IPS DF 6.9 (cell line): ENCODE results near the gene MMS22L.

Experiments
- DNase-seq: peaks from one replicate; pipeline ENCODE4 v3.0.0-alpha.2; 2013; ENCODE audit warnings: low read depth, low spot score
- H3K27ac ChIP-seq: one replicate; pipeline ENCODE4 v1.5.1; 2013; ENCODE audit warnings: low read length, control low read depth
- H3K27me3 ChIP-seq: 2 replicates; pipeline ENCODE4 v1.6.1; 2013; ENCODE audit warnings: mild to moderate bottlenecking, low read length; ENCODE audit not compliant: control insufficient read depth, insufficient read depth
- H3K36me3 ChIP-seq: 2 replicates; pipeline ENCODE4 v1.6.1; 2013; ENCODE audit warnings: low read length; ENCODE audit not compliant: control insufficient read depth, insufficient read depth
- H3K4me1 ChIP-seq: 2 replicates; pipeline ENCODE4 v1.6.1; 2013; ENCODE audit warnings: low read length; ENCODE audit not compliant: control insufficient read depth, insufficient read depth
- H3K4me3 ChIP-seq: 2 replicates; pipeline ENCODE4 v1.5.1; 2013; ENCODE audit warnings: mild to moderate bottlenecking, low read length
- H3K9me3 ChIP-seq: 2 replicates; pipeline ENCODE4 v1.6.1; 2013; ENCODE audit warnings: low read length, inconsistent platforms; ENCODE audit not compliant: control insufficient read depth, insufficient read depth
- WGBS: extraction: QIAGEN DNeasy Blood & Tissue Kit; methylation state at CpG from one replicate; pipeline ENCODE4 v1.1.7; 2013; ENCODE audit warnings: mixed read lengths, missing lambda C conversion rate; ENCODE audit not compliant: insufficient read length, insufficient coverage; 5-methylcytosine and 5-hydroxymethylcytosine counted together

The MMS22L gene

DNA sequence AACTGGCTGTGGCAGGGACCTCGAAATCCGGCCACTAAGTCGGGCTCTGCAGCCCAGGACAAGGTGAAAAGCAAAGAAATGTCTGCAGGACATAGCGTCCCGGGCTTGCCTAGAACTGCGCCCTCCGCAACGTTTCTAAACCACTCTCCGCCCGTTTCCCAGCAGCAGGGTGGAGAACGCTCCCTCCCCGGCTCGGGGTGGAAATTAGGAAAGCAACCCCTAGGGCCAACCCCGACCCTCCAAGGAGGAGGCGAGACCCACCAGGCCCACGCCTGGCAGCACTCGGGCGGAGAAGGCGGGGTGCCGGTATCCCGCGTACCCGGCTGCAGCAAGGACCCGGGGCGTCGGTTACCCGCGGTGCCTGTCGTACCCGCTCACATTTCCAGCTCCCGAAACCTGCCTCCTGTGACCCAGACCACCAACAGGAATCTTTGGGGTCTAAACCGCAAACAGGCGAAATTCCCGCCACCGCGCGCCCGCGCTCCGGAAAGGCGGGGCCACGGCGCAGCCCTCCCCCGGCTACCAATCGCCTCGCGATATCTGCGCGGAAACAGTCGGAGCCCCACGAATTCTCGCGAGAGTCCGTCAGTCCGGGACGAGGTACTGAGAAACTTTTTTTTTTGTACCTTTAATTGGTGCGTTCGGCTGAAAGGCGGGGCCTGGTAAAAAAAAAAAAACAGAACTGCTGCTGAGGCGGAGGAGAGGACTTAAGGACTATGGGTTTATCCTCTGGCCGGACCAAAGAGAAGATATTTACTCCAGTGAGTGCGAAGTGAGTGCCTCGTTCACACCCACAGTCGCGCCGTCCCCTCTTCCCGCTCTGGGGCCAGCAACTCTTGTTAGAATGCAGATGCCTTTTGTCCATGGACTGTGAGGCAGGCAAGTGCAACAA lies at the start of gene MMS22L:
MMS22L (minus strand) TSS at position 491 of the 892 bp plus-strand sequence. CDS start 739 bp downstream, outside the sequence.
- no peaks in the 10 kb centered on the region for H3K4me1 ChIP-seq
- no peaks in the 10 kb centered on the region for H3K9me3 ChIP-seq
- peak within 1 kb of the TSS; percentile 97 for H3K4me3 ChIP-seq
- H3K27me3 ChIP-seq: no peaks in the 10 kb centered on the region
- peaks cover 3% of the 10 kb centered on the region; the same call in 1 of the 2 replicates for H3K36me3 ChIP-seq
- no peak within 1 kb of the TSS for H3K27ac ChIP-seq
- peak; percentile 85 for DNase-seq
- no CpG with 5 or more reads among the region's 67 CpGs for WGBS

GRCh38 chr6:97322811-97323210 lies 39.8 kb upstream of the MMS22L start:
- H3K4me3 ChIP-seq: no peak overlapping the region
- no peaks in the 10 kb centered on the region for H3K4me1 ChIP-seq
- no CpG with 5 or more reads among the region's 1 CpG for WGBS
- H3K27me3 ChIP-seq: no peaks in the 10 kb centered on the region
- H3K27ac ChIP-seq: no peak overlapping the region
- H3K9me3 ChIP-seq: no peaks in the 10 kb centered on the region
- no peak for DNase-seq
- no peaks in the 10 kb centered on the region for H3K36me3 ChIP-seq

DNA sequence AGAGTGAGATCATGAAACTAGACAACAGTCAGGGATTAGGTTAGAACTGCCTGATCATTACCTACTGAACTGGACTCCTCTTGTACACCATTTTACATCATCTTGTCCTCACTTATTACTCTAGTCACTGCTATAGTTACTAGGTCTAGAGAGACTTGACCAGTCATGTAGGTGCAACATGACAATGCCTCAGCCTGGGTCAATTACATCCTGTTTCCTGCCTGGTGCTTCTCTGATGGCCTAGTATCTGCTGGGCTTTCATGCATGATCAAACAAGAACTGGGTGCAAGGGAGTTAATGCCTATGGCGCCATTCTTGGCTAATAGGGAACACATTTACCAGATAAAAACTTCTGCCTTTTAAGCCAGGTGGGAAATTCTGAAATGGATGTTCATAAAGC lies 39.2 kb upstream of the MMS22L start:
- H3K9me3 ChIP-seq: no peaks in the 10 kb centered on the region
- DNase-seq: no peak

DNA sequence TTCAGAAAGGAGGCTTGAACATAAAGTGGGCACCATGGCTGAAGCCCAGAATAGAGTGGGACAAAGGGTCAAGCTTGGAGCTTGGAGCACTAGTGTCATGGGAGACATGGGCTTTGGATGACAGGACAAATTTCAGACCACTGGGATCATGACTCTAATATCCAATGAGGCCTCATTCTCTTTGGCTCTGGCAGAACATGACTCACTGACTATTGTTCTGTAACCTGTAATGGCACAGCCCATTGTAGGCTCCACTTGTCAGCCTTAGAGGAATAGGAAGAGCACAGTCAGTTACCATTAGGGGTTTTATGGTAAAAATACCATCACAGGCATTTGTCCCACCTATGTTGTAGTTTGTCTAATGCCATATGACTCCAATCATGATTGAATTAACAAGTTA lies 34.0 kb upstream of the MMS22L start:
- H3K4me3 ChIP-seq: no peak overlapping the region
- no peaks in the 10 kb centered on the region for H3K36me3 ChIP-seq
- H3K9me3 ChIP-seq: no peaks in the 10 kb centered on the region
- no peak overlapping the region for H3K27ac ChIP-seq
- H3K27me3 ChIP-seq: no peaks in the 10 kb centered on the region
- no peak for DNase-seq
- H3K4me1 ChIP-seq: no peaks in the 10 kb centered on the region

More for the DNA sequence above, 39.2 kb upstream of the MMS22L start:
- no peaks in the 10 kb centered on the region for H3K4me1 ChIP-seq
- no peak overlapping the region for H3K4me3 ChIP-seq
- no CpG with 5 or more reads among the region's 1 CpG for WGBS
- H3K27ac ChIP-seq: no peak overlapping the region
- no peaks in the 10 kb centered on the region for H3K36me3 ChIP-seq
- no peaks in the 10 kb centered on the region for H3K27me3 ChIP-seq

GRCh38 chr6:97312241-97312640 lies 29.2 kb upstream of the MMS22L start:
- H3K4me3 ChIP-seq: no peak overlapping the region
- no peaks in the 10 kb centered on the region for H3K36me3 ChIP-seq
- no peaks in the 10 kb centered on the region for H3K9me3 ChIP-seq
- WGBS: no CpG with 5 or more reads among the region's 1 CpG
- H3K4me1 ChIP-seq: no peaks in the 10 kb centered on the region
- H3K27me3 ChIP-seq: no peaks in the 10 kb centered on the region
- DNase-seq: no peak
- H3K27ac ChIP-seq: no peak overlapping the region

DNA sequence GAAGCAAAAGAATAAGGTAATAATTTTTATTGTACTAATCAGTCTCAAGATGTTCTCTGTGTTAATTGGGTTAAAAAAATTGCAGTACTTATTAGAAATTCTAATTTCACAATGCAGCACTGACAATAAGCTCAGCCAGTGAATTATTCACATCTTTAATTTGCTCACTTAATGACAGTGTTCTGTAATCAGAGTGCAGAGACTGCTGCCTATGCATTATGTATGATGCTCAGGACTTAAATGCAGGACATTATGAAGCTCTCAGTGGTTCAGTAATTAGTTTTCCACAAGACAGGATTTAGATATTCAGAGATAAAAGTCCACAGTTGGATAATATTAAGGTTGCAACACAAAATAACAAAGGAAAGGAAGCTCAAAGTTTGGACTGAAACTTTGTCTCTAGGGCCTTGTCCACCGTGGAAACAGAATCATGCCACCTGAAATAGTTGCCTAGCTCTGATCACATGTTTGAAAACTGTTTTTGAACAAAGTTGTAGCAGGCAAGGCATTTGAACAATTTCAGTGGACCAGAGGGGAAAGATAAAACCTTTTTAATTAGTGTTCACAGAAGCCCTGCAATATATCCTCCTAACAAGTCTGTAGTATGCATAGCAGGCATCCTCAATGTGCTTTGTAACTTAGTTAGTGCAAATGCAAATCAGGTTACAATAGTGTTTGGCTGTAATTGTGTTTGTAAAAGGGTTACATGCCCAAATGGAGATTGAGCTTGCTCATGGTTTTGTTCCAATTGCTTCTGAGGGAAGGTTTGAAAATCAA lies 23.7 kb upstream of the MMS22L start:
- no CpG with 5 or more reads among the region's 1 CpG for WGBS

GRCh38 chr6:97305414-97306066 lies 22.5 kb upstream of the MMS22L start:
- DNase-seq: no peak
- H3K36me3 ChIP-seq: no peaks in the 10 kb centered on the region
- no peaks in the 10 kb centered on the region for H3K9me3 ChIP-seq
- H3K27ac ChIP-seq: no peak overlapping the region
- H3K4me1 ChIP-seq: no peaks in the 10 kb centered on the region
- no CpG with 5 or more reads among the region's 8 CpGs for WGBS
- H3K4me3 ChIP-seq: no peak overlapping the region
- no peaks in the 10 kb centered on the region for H3K27me3 ChIP-seq

More for the DNA sequence above, 23.7 kb upstream of the MMS22L start:
- H3K36me3 ChIP-seq: no peaks in the 10 kb centered on the region
- H3K27ac ChIP-seq: no peak overlapping the region
- H3K4me1 ChIP-seq: no peaks in the 10 kb centered on the region
- H3K9me3 ChIP-seq: no peaks in the 10 kb centered on the region
- no peak for DNase-seq
- H3K4me3 ChIP-seq: no peak overlapping the region
- H3K27me3 ChIP-seq: no peaks in the 10 kb centered on the region

DNA sequence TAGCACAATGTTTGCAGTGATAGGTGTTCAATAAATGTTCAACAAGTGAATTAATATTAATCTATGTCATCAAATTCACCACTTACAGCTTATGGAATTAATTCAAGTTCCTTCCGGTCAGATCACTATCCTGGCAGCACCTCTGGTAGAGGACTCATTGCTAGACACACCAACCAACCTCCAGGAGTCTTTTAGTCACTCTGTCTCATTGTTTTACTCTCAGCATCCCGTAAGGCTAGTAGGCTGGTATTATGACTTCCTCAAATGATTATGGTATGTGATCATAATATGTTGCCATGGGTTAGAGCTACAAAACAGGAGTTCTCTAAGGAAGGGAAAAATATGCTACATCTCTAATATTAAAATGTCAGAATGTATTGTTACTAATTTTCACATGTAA lies 21.7 kb upstream of the MMS22L start:
- no peaks in the 10 kb centered on the region for H3K9me3 ChIP-seq
- H3K27me3 ChIP-seq: no peaks in the 10 kb centered on the region
- no peaks in the 10 kb centered on the region for H3K36me3 ChIP-seq
- no peak overlapping the region for H3K4me3 ChIP-seq
- DNase-seq: no peak
- WGBS: no CpG with 5 or more reads among the region's 2 CpGs
- no peaks in the 10 kb centered on the region for H3K4me1 ChIP-seq
- H3K27ac ChIP-seq: no peak overlapping the region

- H3K4me3 ChIP-seq: no peak overlapping the region
- H3K4me1 ChIP-seq: no peaks in the 10 kb centered on the region
- no CpG with 5 or more reads among the region's 3 CpGs for WGBS
- no peak for DNase-seq
- H3K36me3 ChIP-seq: no peaks in the 10 kb centered on the region
- peaks cover 1% of the 10 kb centered on the region; the same call in 1 of the 2 replicates for H3K9me3 ChIP-seq
- no peaks in the 10 kb centered on the region for H3K27me3 ChIP-seq
- H3K27ac ChIP-seq: no peak overlapping the region
Measured at GRCh38 chr6:97294451-97294850, 11.4 kb upstream of the MMS22L start.

- WGBS: no CpG with 5 or more reads among the region's 2 CpGs
- no peaks in the 10 kb centered on the region for H3K27me3 ChIP-seq
- no peaks in the 10 kb centered on the region for H3K4me1 ChIP-seq
- H3K9me3 ChIP-seq: peaks cover 1% of the 10 kb centered on the region; the same call in 1 of the 2 replicates
- H3K27ac ChIP-seq: no peak overlapping the region
- H3K36me3 ChIP-seq: no peaks in the 10 kb centered on the region
- H3K4me3 ChIP-seq: no peak overlapping the region
- DNase-seq: no peak
Measured at GRCh38 chr6:97293198-97293696, 10.2 kb upstream of the MMS22L start.
